Neural cell (in vitro differentiated cells): ENCODE data around the gene CIB4. TPM values are rescaled to one million over a fixed set of nuclear protein-coding genes. Genes with fewer than 3 reads are reported as not detected.

ENCODE experiments used
- H2AFZ ChIP-seq: fragments of 200-600, 300-800 bp; sonication (generic), shearing (Covaris generic); 2 replicates; pipeline ENCODE4 v1.6.0; 2014; ENCODE audit warnings: low read depth, mild to moderate bottlenecking, antibody characterized with exemption, low read length, moderate library complexity
- H3F3A ChIP-seq: fragments of 200-600 bp; shearing (Covaris generic); 2 replicates; pipeline ENCODE4 v1.6.1; 2016; ENCODE audit warnings: mild to moderate bottlenecking, moderate library complexity, mixed read lengths, antibody characterized with exemption, low read length; ENCODE audit not compliant: insufficient read depth, poor library complexity, severe bottlenecking
- H3K27ac ChIP-seq: fragments of 200-600, 300-800 bp; sonication (generic), shearing (Covaris generic); 2 replicates; pipeline ENCODE4 v1.5.1; 2014; ENCODE audit warnings: mild to moderate bottlenecking, low read length, moderate library complexity
- H3K27me3 ChIP-seq: fragments of 300-800, 200-600 bp; sonication (generic), shearing (Covaris generic); 2 replicates; pipeline ENCODE4 v1.6.0; 2014; ENCODE audit warnings: mild to moderate bottlenecking, low read depth, low read length, moderate library complexity; ENCODE audit not compliant: insufficient read depth
- H3K36me3 ChIP-seq: fragments of 300-800, 200-600 bp; sonication (generic), shearing (Covaris generic); 2 replicates; pipeline ENCODE4 v1.5.1; 2014; ENCODE audit warnings: mild to moderate bottlenecking, antibody characterized with exemption, low read length, moderate library complexity; ENCODE audit not compliant: insufficient read depth
- H3K4me2 ChIP-seq: fragments of 300-800, 200-600 bp; sonication (generic), shearing (Covaris generic); 2 replicates; pipeline ENCODE4 v1.6.0; 2014; ENCODE audit warnings: mild to moderate bottlenecking, low read length
- H3K4me3 ChIP-seq: fragments of 300-800, 200-600 bp; sonication (generic), shearing (Covaris generic); 2 replicates; pipeline ENCODE4 v1.5.1; 2014; ENCODE audit warnings: mild to moderate bottlenecking, low read length, moderate library complexity
- H3K79me2 ChIP-seq: fragments of 200-600 bp; shearing (Covaris generic); replicated peaks from 2 replicates; pipeline ENCODE4 v1.6.0; 2014; ENCODE audit warnings: mild to moderate bottlenecking, low read length, moderate library complexity; ENCODE audit not compliant: insufficient read depth
- H3K9ac ChIP-seq: fragments of 300-800, 200-600 bp; sonication (generic), shearing (Covaris generic); 2 replicates; pipeline ENCODE4 v1.6.1; 2016; ENCODE audit warnings: mild to moderate bottlenecking, low read length, mixed read lengths
- H3K9me2 ChIP-seq: fragments of 200-600 bp; shearing (Covaris generic); 2 replicates; pipeline ENCODE4 v1.6.1; 2016; ENCODE audit warnings: mild to moderate bottlenecking, low read length, mixed read lengths; ENCODE audit not compliant: insufficient read depth
- H3K9me3 ChIP-seq: fragments of 200-600, 300-800 bp; sonication (generic), shearing (Covaris generic); 2 replicates; pipeline ENCODE4 v1.6.1; 2016; ENCODE audit warnings: mild to moderate bottlenecking, mixed run types, low read length, moderate library complexity, mixed read lengths
- H4K20me1 ChIP-seq: fragments of 200-600 bp; shearing (Covaris generic); 2 replicates; pipeline ENCODE4 v1.6.1; 2016; ENCODE audit warnings: mild to moderate bottlenecking, mixed run types; ENCODE audit not compliant: insufficient read depth
- CTCF ChIP-seq: fragments of 450-650 bp; IDR thresholded peaks from 2 replicates; pipeline ENCODE4 v1.5.1; 2014; ENCODE audit warnings: antibody characterized with exemption, mild to moderate bottlenecking, moderate library complexity; ENCODE audit not compliant: poor library complexity, severe bottlenecking
- EP300 ChIP-seq: fragments of 450-650 bp; conservative IDR thresholded peaks from 2 replicates; pipeline ENCODE4 v1.6.1; 2014; ENCODE audit warnings: antibody characterized with exemption, mild to moderate bottlenecking, moderate library complexity; ENCODE audit not compliant: poor library complexity, severe bottlenecking
- EZH2 ChIP-seq: fragments of 200-600, 300-800 bp; shearing (Covaris generic), sonication (generic); IDR thresholded peaks from 2 replicates; pipeline ENCODE4 v1.6.1; 2014; ENCODE audit warnings: antibody characterized with exemption, low read length, borderline replicate concordance, mild to moderate bottlenecking; ENCODE audit not compliant: insufficient read depth, poor library complexity, severe bottlenecking
- MXI1 ChIP-seq: fragments of 450-650 bp; conservative IDR thresholded peaks from 2 replicates; pipeline ENCODE4 v1.6.1; 2014; ENCODE audit warnings: antibody characterized with exemption, mild to moderate bottlenecking; ENCODE audit not compliant: poor library complexity, severe bottlenecking
- POLR2AphosphoS5 ChIP-seq: IDR thresholded peaks from 2 replicates; pipeline ENCODE4 v1.6.1; 2012
- RAD21 ChIP-seq: fragments of 450-650 bp; conservative IDR thresholded peaks from 2 replicates; pipeline ENCODE4 v1.6.1; 2014; ENCODE audit warnings: antibody characterized with exemption, mild to moderate bottlenecking, moderate library complexity
- REST ChIP-seq: IDR thresholded peaks from 2 replicates; pipeline ENCODE4 v1.6.1; 2012; ENCODE audit warnings: borderline replicate concordance
- SMC3 ChIP-seq: fragments of 450-650 bp; conservative IDR thresholded peaks from 2 replicates; pipeline ENCODE4 v1.6.1; 2014; ENCODE audit warnings: antibody characterized with exemption, mild to moderate bottlenecking, moderate library complexity; ENCODE audit not compliant: poor library complexity
- TAF1 ChIP-seq: IDR thresholded peaks from 2 replicates; pipeline ENCODE4 v1.6.1; 2012; ENCODE audit warnings: low read depth
- polyA plus RNA-seq: library from polyadenylated mRNA; depleted of rRNA; stranded (reverse); fragments of >200 nt; gene quantifications from 2 replicates; pipeline ENCODE4 v1.2.3, GENCODE V29; 2014

CIB4 gene
- polyA plus RNA-seq, 1 donor from 2014 or later: not detected

- Histone ChIP-seq H3K4me2 (no peak overlapping the region), H3K9me2 (no peaks in the 10 kb centered on the region), H3K27ac (no peak overlapping the region), H3K36me3 (no peaks in the 10 kb centered on the region), H4K20me1 (no peaks in the 10 kb centered on the region), H3F3A (no peaks in the 10 kb centered on the region), H3K4me3 (no peak overlapping the region), H3K79me2 (no peaks in the 10 kb centered on the region), H2AFZ (no peak overlapping the region), H3K9me3 (no peaks in the 10 kb centered on the region), H3K9ac (no peak overlapping the region), H3K27me3 (no peaks in the 10 kb centered on the region)
- TF ChIP-seq POLR2AphosphoS5 (no peak), TAF1 (no peak), SMC3 (no peak), EZH2 (no peak), MXI1 (no peak), EP300 (no peak), CTCF (no peak), RAD21 (no peak), REST (no peak)
These were observed 26.7 kb downstream of the CIB4 start for GRCh38 chr2:26614216-26615138.

- Histone ChIP-seq H3F3A (no peaks in the 10 kb centered on the region), H3K79me2 (no peaks in the 10 kb centered on the region), H3K9me2 (no peaks in the 10 kb centered on the region), H3K4me2 (no peak overlapping the region), H3K4me3 (no peak overlapping the region), H3K27me3 (no peaks in the 10 kb centered on the region), H3K36me3 (no peaks in the 10 kb centered on the region), H2AFZ (no peak overlapping the region), H4K20me1 (no peaks in the 10 kb centered on the region), H3K9ac (no peak overlapping the region), H3K27ac (no peak overlapping the region), H3K9me3 (no peaks in the 10 kb centered on the region)
- no peak for TF ChIP-seq RAD21
- no peak for TF ChIP-seq CTCF
- TF ChIP-seq POLR2AphosphoS5: no peak
- no peak for TF ChIP-seq MXI1
- TF ChIP-seq SMC3: no peak
- TF ChIP-seq TAF1: no peak
- TF ChIP-seq EZH2: no peak
These were observed 27.6 kb downstream of the CIB4 start for GRCh38 chr2:26613241-26614215.
